K562 (cell line): ENCODE results near the gene SLC35G1.
A peak's percentile ranks its signal among the peaks of the same experiment; 100 is the strongest.

ENCODE experiments used
- BACH1 ChIP-seq: fragments of 200-800 bp; sonication (Bioruptor generic); IDR thresholded peaks from 2 replicates; pipeline ENCODE4 v1.6.1; 2016; ENCODE audit warnings: missing genetic modification characterization, missing compliant biosample characterization
- CTCF ChIP-seq, 3 experiments: IDR thresholded peaks in 2 of 3; conservative IDR thresholded peaks in 1 of 3; 2 replicates each; pipeline ENCODE4 v1.5.1; 2011 to 2012; ENCODE audit warnings: low read length in 3 of 3, mild to moderate bottlenecking in 3 of 3, control low read depth in 2 of 3, improper control_type of control experiment in 1 of 3, inconsistent platforms in 1 of 3, low read depth in 1 of 3, mixed read lengths in 1 of 3, moderate library complexity in 1 of 3; ENCODE audit not compliant: insufficient read depth in 2 of 3
- ELK1 ChIP-seq: sonication (generic); formaldehyde crosslinking; IDR thresholded peaks from 2 replicates; pipeline ENCODE4 v1.8.1; 2022; ENCODE audit warnings: missing genetic modification reagents
- ETV6 ChIP-seq, 3 experiments: fragments of 150-350 bp in 1 of 3; sonication (generic) in 1 of 3; formaldehyde crosslinking in 1 of 3; IDR thresholded peaks; 2 replicates each; pipeline versions ENCODE4 v1.6.1 to v1.8.0; 2014 to 2022; ENCODE audit warnings: borderline replicate concordance in 2 of 3, low read depth in 2 of 3, antibody characterized with exemption in 1 of 3, low read length in 1 of 3, mild to moderate bottlenecking in 1 of 3, missing genetic modification reagents in 1 of 3
- FOXA3 ChIP-seq, 2 experiments: fragments of 450-650 bp in 1 of 2; sonication (generic) in 1 of 2; formaldehyde crosslinking; IDR thresholded peaks in 1 of 2; conservative IDR thresholded peaks in 1 of 2; 2 replicates each; pipeline versions ENCODE4 v1.4.0 to v1.8.0; 2020 to 2022; ENCODE audit warnings: mild to moderate bottlenecking in 2 of 2, missing genetic modification reagents in 1 of 2
- HDGF ChIP-seq: fragments of 450-650 bp; IDR thresholded peaks from 2 replicates; pipeline ENCODE4 v1.6.1; 2016
- MAFG ChIP-seq: fragments of 450-650 bp; conservative IDR thresholded peaks from 2 replicates; pipeline ENCODE4 v1.6.1; 2016; ENCODE audit warnings: missing genetic modification characterization, missing compliant biosample characterization
- MYC ChIP-seq, 2 experiments: fragments of 250-450 bp in 1 of 2; sonication (Bioruptor Pico) in 1 of 2; IDR thresholded peaks; 2 replicates each; pipeline versions ENCODE4 v1.5.1 to v1.6.1; 2012 to 2021; ENCODE audit warnings: low read depth in 2 of 2, borderline replicate concordance in 1 of 2, improper control_type of control experiment in 1 of 2, low read length in 1 of 2, mild to moderate bottlenecking in 1 of 2, moderate library complexity in 1 of 2
- NCOA6 ChIP-seq: fragments of 450-650 bp; IDR thresholded peaks from 2 replicates; pipeline ENCODE4 v1.6.1; 2017; ENCODE audit warnings: mild to moderate bottlenecking
- SETDB1 ChIP-seq: IDR thresholded peaks from one replicate; pipeline ENCODE4 v1.6.1; 2012; ENCODE audit warnings: low read length, control low read depth, inconsistent platforms

- TF ChIP-seq HDGF, result no peak
- no peak for TF ChIP-seq FOXA3 (CRISPR knock-in tag; conservative IDR thresholded peaks at IDR 0.05 in 1 of 2, IDR thresholded peaks at IDR 0.05 in 1 of 2)
- TF ChIP-seq MAFG (tag), result no peak
- peak in 2 of 3 experiments; percentile 14 to 37; a peak in 3 of 6 replicates for TF ChIP-seq CTCF (IDR thresholded peaks at IDR 0.05 in 2 of 3, conservative IDR thresholded peaks at IDR 0.05 in 1 of 3; ENCODE audit: insufficient read depth in 2 of 3, low read depth in 1 of 3, low read length in 3 of 3)
- TF ChIP-seq BACH1 (tag), result no peak
- TF ChIP-seq SETDB1, result no peak
- no peak for TF ChIP-seq ETV6 (IDR thresholded peaks at IDR 0.05; ENCODE audit: borderline replicate concordance in 1 of 2, low read depth in 2 of 2, low read length in 1 of 2)
- TF ChIP-seq ETV6 (CRISPR knock-in tag; IDR thresholded peaks at IDR 0.05; ENCODE audit: borderline replicate concordance), result no peak
- no peak for TF ChIP-seq ELK1
- TF ChIP-seq MYC (IDR thresholded peaks at IDR 0.05; ENCODE audit: low read depth, low read length), result no peak
- no peak for TF ChIP-seq MYC (CRISPR knock-in tag; IDR thresholded peaks at IDR 0.05; ENCODE audit: borderline replicate concordance, low read depth)
- TF ChIP-seq NCOA6, result no peak
Observed at GRCh38 chr10:93916257-93917063, 22.7 kb downstream of the SLC35G1 start.
